K562 (cell line): ENCODE results near the gene CAMSAP2.

Experiments used
- KLF6 ChIP-seq: fragments of 250-450 bp; sonication (Bioruptor Pico); IDR thresholded peaks from 2 replicates; pipeline ENCODE4 v1.4.0; 2020; ENCODE audit warnings: mild to moderate bottlenecking, moderate library complexity, borderline replicate concordance
- MAX ChIP-seq: sonication (generic); formaldehyde crosslinking; IDR thresholded peaks from 2 replicates; pipeline ENCODE4 v1.9.0; 2022; ENCODE audit warnings: mild to moderate bottlenecking, missing genetic modification reagents
- MXI1 ChIP-seq: IDR thresholded peaks from 2 replicates; pipeline ENCODE4 v1.6.1; 2011; ENCODE audit warnings: low read depth, mild to moderate bottlenecking, improper control_type of control experiment, low read length
- PKNOX1 ChIP-seq: fragments of 450-650 bp; IDR thresholded peaks from 2 replicates; pipeline ENCODE4 v1.6.1; 2016
- POLR2A ChIP-seq: fragments of 450-650 bp; conservative IDR thresholded peaks from 2 replicates; pipeline ENCODE4 v1.6.1; 2016
- SIN3A ChIP-seq, 2 experiments: fragments of 150-350 bp in 1 of 2; IDR thresholded peaks; 2 replicates each; pipeline ENCODE4 v1.6.1; 2011 to 2016; ENCODE audit warnings: borderline replicate concordance in 2 of 2, low read depth in 2 of 2, low read length in 2 of 2, mild to moderate bottlenecking in 2 of 2, moderate library complexity in 2 of 2; ENCODE audit not compliant: control insufficient read depth in 1 of 2
- SP2 ChIP-seq: IDR thresholded peaks from 2 replicates; pipeline ENCODE4 v1.6.1; 2011; ENCODE audit warnings: mild to moderate bottlenecking, low read depth, low read length, moderate library complexity; ENCODE audit not compliant: poor library complexity, severe bottlenecking; ENCODE audit errors: extremely low read depth
- ZBTB43 ChIP-seq: sonication (generic); formaldehyde crosslinking; IDR thresholded peaks from 2 replicates; pipeline ENCODE4 v1.8.0; 2023; ENCODE audit warnings: mild to moderate bottlenecking, missing genetic modification reagents
- TF ChIP-seq, protein P1 (sequence below), 3 experiments: IDR thresholded peaks in 2 of 3; conservative IDR thresholded peaks in 1 of 3; 2 replicates each; pipeline ENCODE4 v1.5.1; 2011 to 2012; ENCODE audit warnings: low read length in 3 of 3, mild to moderate bottlenecking in 3 of 3, control low read depth in 2 of 3, improper control_type of control experiment in 1 of 3, inconsistent platforms in 1 of 3, low read depth in 1 of 3, mixed read lengths in 1 of 3, moderate library complexity in 1 of 3; ENCODE audit not compliant: insufficient read depth in 2 of 3
- TF ChIP-seq, protein P2 (sequence below): fragments of 150-350 bp; conservative IDR thresholded peaks from 2 replicates; pipeline ENCODE4 v1.6.1; 2014; ENCODE audit warnings: low read length
- TF ChIP-seq, protein P3 (sequence below): fragments of 250-450 bp; sonication (Bioruptor Pico); IDR thresholded peaks from 2 replicates; pipeline ENCODE4 v1.5.0; 2021; ENCODE audit warnings: mild to moderate bottlenecking, moderate library complexity

DNA sequence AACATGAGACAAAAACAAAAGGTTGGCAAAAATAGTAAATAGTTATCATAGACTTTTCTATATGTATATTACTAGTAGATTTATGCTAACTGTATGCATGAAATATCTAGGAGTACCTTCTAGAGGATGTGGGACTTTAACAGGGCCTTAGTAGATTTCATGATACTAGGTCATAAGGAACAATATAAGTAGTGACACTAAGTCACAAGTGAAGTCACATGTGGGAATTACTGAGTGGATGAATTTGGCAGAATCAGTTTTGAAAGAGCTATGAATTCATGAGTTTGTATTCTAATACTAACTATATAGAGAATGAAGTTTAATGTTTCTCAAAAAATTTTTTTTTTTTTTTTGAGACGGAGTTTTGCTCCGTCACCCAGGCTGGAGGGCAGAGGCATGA lies 81.0 kb downstream of the CAMSAP2 start:
- TF ChIP-seq, protein P1, sequence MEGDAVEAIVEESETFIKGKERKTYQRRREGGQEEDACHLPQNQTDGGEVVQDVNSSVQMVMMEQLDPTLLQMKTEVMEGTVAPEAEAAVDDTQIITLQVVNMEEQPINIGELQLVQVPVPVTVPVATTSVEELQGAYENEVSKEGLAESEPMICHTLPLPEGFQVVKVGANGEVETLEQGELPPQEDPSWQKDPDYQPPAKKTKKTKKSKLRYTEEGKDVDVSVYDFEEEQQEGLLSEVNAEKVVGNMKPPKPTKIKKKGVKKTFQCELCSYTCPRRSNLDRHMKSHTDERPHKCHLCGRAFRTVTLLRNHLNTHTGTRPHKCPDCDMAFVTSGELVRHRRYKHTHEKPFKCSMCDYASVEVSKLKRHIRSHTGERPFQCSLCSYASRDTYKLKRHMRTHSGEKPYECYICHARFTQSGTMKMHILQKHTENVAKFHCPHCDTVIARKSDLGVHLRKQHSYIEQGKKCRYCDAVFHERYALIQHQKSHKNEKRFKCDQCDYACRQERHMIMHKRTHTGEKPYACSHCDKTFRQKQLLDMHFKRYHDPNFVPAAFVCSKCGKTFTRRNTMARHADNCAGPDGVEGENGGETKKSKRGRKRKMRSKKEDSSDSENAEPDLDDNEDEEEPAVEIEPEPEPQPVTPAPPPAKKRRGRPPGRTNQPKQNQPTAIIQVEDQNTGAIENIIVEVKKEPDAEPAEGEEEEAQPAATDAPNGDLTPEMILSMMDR (IDR thresholded peaks at IDR 0.05 in 2 of 3, conservative IDR thresholded peaks at IDR 0.05 in 1 of 3; ENCODE audit: insufficient read depth in 2 of 3, low read depth in 1 of 3, low read length in 3 of 3): no peak
- TF ChIP-seq SP2 (no peak), KLF6 (CRISPR knock-in tag) (no peak), SIN3A (IDR thresholded peaks at IDR 0.05; ENCODE audit: borderline replicate concordance in 2 of 2, control insufficient read depth in 1 of 2, low read depth in 2 of 2, low read length in 2 of 2) (no peak), MXI1 (no peak), ZBTB43 (CRISPR knock-in tag) (no peak), PKNOX1 (no peak), MAX (no peak), POLR2A (no peak)
- TF ChIP-seq, protein P2, sequence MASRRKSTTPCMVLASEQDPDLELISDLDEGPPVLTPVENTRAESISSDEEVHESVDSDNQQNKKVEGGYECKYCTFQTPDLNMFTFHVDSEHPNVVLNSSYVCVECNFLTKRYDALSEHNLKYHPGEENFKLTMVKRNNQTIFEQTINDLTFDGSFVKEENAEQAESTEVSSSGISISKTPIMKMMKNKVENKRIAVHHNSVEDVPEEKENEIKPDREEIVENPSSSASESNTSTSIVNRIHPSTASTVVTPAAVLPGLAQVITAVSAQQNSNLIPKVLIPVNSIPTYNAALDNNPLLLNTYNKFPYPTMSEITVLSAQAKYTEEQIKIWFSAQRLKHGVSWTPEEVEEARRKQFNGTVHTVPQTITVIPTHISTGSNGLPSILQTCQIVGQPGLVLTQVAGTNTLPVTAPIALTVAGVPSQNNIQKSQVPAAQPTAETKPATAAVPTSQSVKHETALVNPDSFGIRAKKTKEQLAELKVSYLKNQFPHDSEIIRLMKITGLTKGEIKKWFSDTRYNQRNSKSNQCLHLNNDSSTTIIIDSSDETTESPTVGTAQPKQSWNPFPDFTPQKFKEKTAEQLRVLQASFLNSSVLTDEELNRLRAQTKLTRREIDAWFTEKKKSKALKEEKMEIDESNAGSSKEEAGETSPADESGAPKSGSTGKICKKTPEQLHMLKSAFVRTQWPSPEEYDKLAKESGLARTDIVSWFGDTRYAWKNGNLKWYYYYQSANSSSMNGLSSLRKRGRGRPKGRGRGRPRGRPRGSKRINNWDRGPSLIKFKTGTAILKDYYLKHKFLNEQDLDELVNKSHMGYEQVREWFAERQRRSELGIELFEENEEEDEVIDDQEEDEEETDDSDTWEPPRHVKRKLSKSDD: no peak
- TF ChIP-seq, protein P3, sequence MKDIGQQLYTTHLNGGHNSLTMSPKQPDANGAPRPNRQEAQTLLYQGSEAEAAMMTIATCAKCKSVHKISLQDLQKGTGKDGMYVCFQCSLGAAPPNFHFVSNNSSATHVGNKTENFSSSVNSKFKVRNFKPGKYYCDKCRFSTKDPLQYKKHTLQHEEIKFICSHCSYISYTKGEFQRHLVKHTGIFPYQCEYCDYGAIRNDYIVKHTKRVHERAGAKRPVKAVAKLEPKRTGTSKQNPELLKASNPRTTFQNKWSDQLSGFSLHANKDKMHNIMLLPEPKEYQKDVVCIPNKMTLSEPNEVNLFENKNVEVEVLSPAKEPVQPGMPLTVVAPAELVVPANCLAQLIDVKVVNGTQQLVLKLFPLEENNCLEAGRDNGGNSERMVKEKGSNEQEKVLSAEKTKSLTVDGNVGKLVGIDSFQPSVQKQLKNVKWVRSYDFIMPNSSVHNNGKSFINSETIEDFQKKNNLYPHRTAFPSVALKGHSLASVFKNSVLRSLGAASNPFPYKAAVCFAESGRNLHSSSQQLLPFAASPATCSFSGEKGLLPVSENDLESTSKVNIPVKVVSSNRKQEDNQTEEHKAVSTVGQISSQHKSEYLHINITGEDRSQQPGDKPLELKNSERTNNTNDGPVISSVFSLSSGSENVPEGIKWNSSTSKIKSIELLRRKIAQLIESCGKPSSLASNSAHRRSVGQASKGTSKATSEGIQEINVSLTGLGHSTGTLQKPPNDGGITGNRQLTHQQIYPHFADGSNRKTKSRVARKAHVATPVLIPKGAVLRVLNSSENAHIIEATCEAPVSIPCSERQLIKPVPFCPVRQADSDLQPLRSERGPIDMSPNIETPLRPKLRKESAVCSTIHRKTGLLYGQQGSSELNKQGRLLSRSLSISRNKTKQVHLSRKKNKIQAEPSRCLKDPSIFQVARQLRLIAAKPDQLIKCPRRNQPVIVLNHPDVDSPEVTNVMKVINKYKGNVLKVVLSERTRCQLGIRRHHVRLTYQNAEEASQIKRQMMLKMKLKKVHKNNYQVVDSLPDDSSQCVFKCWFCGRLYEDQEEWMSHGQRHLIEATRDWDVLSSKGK: no peak
